ENCODE measurements around the gene MATCAP1.

- TF ChIP-seq, protein P1, sequence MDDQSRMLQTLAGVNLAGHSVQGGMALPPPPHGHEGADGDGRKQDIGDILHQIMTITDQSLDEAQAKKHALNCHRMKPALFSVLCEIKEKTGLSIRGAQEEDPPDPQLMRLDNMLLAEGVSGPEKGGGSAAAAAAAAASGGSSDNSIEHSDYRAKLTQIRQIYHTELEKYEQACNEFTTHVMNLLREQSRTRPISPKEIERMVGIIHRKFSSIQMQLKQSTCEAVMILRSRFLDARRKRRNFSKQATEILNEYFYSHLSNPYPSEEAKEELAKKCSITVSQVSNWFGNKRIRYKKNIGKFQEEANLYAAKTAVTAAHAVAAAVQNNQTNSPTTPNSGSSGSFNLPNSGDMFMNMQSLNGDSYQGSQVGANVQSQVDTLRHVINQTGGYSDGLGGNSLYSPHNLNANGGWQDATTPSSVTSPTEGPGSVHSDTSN (IDR thresholded peaks at IDR 0.05), result no peak
- no peak for TF ChIP-seq CTCF (IDR thresholded peaks at IDR 0.05)
- TF ChIP-seq TCF12 (IDR thresholded peaks at IDR 0.05), result no peak
- TF ChIP-seq POLR2AphosphoS5 (IDR thresholded peaks at IDR 0.05; ENCODE audit: low read depth, low read length), result no peak
- no peak for TF ChIP-seq YY1 (IDR thresholded peaks at IDR 0.05; ENCODE audit: low read depth)
- no peak for TF ChIP-seq ELF1 (IDR thresholded peaks at IDR 0.05)
- no peak for TF ChIP-seq FOSL2 (IDR thresholded peaks at IDR 0.05; ENCODE audit: borderline replicate concordance, low read depth)
- no peak for TF ChIP-seq USF2 (IDR thresholded peaks at IDR 0.05; ENCODE audit: borderline replicate concordance, low read depth, low read length)
- TF ChIP-seq JUND (IDR thresholded peaks at IDR 0.05), result no peak
- no peak for TF ChIP-seq SIN3A (IDR thresholded peaks at IDR 0.05; ENCODE audit: borderline replicate concordance, low read depth, low read length)
- no peak for TF ChIP-seq TAF1 (IDR thresholded peaks at IDR 0.05; ENCODE audit: borderline replicate concordance, low read depth, low read length)
Observed at GRCh38 chr16:67192781-67193361, 9.1 kb upstream of the MATCAP1 start.

All from SK-N-SH (cell line).